Activated CD4-positive, CD25-positive, alpha-beta regulatory T cell treated with anti-CD3 and anti-CD28 coated beads, Interleukin-2, amount 50 U/mL, for 16 hours (primary cell): ENCODE results near the gene SPTBN2.

Experiments
- DNase-seq: peaks from one replicate; pipeline ENCODE4 v3.0.0-alpha.2; 2020; ENCODE audit warnings: low read depth, low spot score

SPTBN2 gene

GRCh38 chr11:66728693-66729385, at the start of gene SPTBN2:
Gene SPTBN2 (minus strand): TSS chr11:66729216. CDS start chr11:66721240, 7,976 bp downstream.
- no peak for DNase-seq

GRCh38 chr11:66768818-66769217, 39.8 kb upstream of the SPTBN2 start:
- DNase-seq = no peak

DNA sequence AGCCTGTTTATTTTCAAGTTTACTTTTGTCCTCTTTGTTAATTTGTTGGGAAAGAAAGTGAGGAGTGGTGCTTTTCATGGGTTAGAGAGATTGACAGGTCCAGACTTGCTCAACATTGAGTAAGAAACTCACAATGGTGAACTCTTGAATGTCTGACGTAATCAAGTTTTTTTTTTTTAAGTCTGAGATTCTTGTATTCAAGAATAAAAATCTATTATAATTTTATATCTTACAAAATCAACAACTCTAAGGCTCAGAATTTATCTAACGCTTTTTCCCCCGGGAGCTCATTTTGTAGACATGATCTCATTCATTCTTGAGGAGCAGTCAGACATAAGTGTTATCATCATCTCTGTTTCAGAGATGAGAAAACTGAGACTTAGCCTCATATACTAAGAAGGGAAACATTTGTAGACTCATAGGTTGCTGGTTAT, 39.1 kb upstream of the SPTBN2 start:
- no peak for DNase-seq

DNA sequence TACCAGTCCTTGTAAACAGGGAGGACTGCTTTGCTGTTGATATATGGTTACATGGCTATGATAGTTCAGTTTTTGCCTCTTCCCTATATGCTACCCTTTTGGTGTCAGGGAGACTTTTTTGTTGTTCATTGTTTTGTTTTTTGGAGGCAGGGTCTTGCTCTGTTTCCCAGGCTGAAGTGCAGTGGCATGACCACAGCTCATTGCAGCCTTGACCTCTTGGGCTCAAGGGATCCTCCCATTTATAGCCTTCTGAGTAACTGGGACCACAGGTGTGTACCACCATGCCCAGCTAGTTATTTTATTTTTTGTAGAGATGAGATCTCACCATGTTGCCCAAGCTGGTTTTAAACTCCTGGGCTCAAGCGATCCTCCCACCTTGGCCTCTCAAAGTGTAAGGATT, 38.6 kb upstream of the SPTBN2 start:
- no peak for DNase-seq

- DNase-seq = no peak
Observed at GRCh38 chr11:66766681-66767080, 37.7 kb upstream of the SPTBN2 start.

GRCh38 chr11:66762088-66762487, 33.1 kb upstream of the SPTBN2 start:
- no peak for DNase-seq

DNA sequence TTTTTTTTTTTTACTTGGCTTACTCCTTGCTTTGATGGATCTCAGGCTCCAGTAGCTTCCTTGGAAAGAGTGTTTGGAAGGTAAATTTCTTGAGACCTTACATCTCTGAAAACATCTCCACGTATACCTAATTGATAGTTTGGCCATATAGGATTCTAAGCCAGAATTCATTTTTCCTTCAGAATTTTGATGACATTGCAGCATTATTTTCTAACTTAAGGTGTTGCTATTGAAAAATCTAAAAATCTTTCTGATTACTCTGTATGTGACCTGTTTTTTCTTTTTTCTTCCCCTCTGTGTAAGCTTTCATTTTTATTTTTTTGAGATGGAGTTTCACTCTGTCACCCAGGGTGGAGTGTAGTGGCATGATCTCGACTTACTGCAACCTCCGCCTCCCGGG, 23.1 kb upstream of the SPTBN2 start:
- DNase-seq = no peak

- no peak for DNase-seq
Observed at GRCh38 chr11:66749091-66749490, 20.1 kb upstream of the SPTBN2 start.

GRCh38 chr11:66747480-66747879, 18.5 kb upstream of the SPTBN2 start:
- DNase-seq = no peak

DNA sequence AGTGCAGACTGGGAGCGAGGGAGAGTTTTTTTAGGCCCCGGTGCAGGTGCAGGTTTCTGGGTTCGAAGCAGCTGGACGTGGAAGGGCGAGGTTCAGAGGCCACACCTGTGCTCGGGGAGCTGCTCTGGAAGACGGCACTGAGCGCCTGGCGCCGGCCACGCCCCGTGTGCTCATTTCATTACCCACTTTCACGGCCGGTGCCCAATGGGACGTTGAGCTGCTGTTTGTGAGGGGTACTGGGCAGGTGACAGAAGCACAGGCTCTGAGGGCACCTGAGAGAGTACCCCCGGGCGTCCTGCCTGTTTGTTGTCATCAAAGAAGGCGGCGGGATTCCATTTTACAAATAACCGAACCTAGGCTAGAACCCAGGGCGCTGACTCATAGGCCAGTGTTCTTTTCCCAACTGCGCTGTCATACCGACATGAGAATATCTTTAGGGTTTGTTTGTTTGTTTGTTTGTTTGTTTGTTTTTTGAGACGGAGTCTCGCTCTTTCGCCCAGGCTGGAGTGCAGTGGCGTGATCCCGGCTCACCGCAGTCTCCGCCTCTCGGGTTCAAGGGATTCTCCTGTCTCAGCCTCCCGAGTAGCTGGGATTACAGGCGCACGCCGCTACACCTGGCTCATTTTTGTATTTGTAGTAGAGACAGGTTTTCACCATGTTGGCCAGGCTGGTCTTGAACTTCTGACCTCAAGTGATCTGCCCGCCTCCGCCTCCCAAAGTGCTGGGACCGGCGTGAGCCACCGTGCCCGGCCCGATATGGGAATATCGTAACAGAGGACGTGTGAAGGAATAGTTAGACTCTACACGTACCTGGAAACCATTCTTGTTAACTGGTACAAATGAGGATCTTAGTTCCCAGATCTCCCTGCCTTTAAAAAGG, 16.6 kb upstream of the SPTBN2 start:
- no peak for DNase-seq

GRCh38 chr11:66744485-66745355, 15.7 kb upstream of the SPTBN2 start:
- DNase-seq = peak; percentile 81

- no peak for DNase-seq
Observed at GRCh38 chr11:66743271-66743968, 14.4 kb upstream of the SPTBN2 start.

DNA sequence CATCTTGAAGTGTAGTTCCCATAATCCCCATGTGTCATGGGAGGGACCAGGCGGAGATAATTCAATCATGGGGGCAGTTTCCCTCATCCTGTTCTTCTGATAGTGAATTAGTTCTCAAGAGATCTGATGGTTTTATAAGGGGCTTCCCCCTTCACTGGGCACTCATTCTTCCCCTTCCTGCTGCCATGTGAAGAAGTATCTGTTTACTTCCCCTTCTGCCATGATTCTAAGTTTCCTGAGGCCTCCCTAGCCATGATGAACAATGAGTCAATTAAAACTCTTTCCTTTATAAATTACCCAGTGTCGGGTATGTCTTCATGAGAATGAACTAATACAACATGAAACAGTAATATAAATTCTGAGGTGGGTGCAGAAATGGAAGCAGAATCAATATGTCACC, 12.1 kb upstream of the SPTBN2 start:
- no peak for DNase-seq

- DNase-seq = no peak
Observed at GRCh38 chr11:66739983-66740382, 11.0 kb upstream of the SPTBN2 start.

- DNase-seq = no peak
Observed at GRCh38 chr11:66734215-66734614, 5.2 kb upstream of the SPTBN2 start.

DNA sequence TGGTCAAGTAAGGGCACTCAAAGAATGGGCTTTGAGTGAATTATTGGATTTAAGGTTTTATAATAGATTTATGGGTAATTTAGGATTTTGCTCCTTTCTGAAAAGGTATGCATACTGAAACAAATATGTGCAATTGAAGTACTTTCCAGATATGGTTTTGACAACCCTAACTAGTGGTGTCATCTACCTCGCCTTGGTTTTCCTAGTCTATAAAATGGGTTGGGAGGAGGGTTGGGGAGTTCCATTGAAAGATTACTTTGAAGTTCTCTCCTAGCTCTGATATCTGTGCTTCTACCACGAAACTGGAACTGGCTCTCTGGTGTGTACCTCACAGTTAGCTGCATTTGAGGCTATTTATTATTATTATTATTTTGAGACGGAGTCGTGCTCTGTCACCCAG, 431 bp upstream of the SPTBN2 start:
- DNase-seq = no peak

- DNase-seq = no peak
Observed at GRCh38 chr11:66728038-66728692, 851 bp downstream of the SPTBN2 start.

GRCh38 chr11:66727282-66728037, 1.6 kb downstream of the SPTBN2 start:
- no peak for DNase-seq

- DNase-seq = no peak
Observed at GRCh38 chr11:66725647-66726046, 3.4 kb downstream of the SPTBN2 start.

GRCh38 chr11:66725114-66725513, 3.9 kb downstream of the SPTBN2 start:
- DNase-seq = no peak
